ENCODE results near the gene TNK2.

Gene TNK2

GRCh38 chr3:195847055-195847950 lies 61.0 kb downstream of the TNK2 start:
- no peaks in the 10 kb centered on the region for H3F3A ChIP-seq (ENCODE audit: insufficient read depth, low read length)
- H3K9me3 ChIP-seq (ENCODE audit: low read length): no peaks in the 10 kb centered on the region
- H3K79me2 ChIP-seq (ENCODE audit: insufficient read depth, low read length): no peaks in the 10 kb centered on the region
- H4K20me1 ChIP-seq (ENCODE audit: insufficient read depth, low read length): no peaks in the 10 kb centered on the region
- no peak overlapping the region for H3K4me3 ChIP-seq (ENCODE audit: low read depth, low read length, poor library complexity, severe bottlenecking)
- H3K4me1 ChIP-seq (ENCODE audit: insufficient read depth, low read length, severe bottlenecking): peaks cover 7% of the 10 kb centered on the region
- H3K4me2 ChIP-seq (ENCODE audit: low read length): no peak overlapping the region
- H2AFZ ChIP-seq (ENCODE audit: low read length): no peak overlapping the region
- H3K9ac ChIP-seq (ENCODE audit: low read length): no peak overlapping the region
- H3K27ac ChIP-seq (ENCODE audit: low read depth, low read length, poor library complexity, severe bottlenecking): no peak overlapping the region
- TF ChIP-seq, protein P1, sequence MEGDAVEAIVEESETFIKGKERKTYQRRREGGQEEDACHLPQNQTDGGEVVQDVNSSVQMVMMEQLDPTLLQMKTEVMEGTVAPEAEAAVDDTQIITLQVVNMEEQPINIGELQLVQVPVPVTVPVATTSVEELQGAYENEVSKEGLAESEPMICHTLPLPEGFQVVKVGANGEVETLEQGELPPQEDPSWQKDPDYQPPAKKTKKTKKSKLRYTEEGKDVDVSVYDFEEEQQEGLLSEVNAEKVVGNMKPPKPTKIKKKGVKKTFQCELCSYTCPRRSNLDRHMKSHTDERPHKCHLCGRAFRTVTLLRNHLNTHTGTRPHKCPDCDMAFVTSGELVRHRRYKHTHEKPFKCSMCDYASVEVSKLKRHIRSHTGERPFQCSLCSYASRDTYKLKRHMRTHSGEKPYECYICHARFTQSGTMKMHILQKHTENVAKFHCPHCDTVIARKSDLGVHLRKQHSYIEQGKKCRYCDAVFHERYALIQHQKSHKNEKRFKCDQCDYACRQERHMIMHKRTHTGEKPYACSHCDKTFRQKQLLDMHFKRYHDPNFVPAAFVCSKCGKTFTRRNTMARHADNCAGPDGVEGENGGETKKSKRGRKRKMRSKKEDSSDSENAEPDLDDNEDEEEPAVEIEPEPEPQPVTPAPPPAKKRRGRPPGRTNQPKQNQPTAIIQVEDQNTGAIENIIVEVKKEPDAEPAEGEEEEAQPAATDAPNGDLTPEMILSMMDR (IDR thresholded peaks at IDR 0.05; ENCODE audit: low read length): no peak
- TF ChIP-seq EZH2 (IDR thresholded peaks at IDR 0.05; ENCODE audit: borderline replicate concordance, low read length): no peak
- H3K36me3 ChIP-seq (ENCODE audit: insufficient read depth, low read length): no peaks in the 10 kb centered on the region
- no peaks in the 10 kb centered on the region for H3K9me2 ChIP-seq (ENCODE audit: low read depth, low read length)
- H3K27me3 ChIP-seq (ENCODE audit: insufficient read depth, low read length): no peaks in the 10 kb centered on the region; the same call in 1 of the 2 replicates

DNA sequence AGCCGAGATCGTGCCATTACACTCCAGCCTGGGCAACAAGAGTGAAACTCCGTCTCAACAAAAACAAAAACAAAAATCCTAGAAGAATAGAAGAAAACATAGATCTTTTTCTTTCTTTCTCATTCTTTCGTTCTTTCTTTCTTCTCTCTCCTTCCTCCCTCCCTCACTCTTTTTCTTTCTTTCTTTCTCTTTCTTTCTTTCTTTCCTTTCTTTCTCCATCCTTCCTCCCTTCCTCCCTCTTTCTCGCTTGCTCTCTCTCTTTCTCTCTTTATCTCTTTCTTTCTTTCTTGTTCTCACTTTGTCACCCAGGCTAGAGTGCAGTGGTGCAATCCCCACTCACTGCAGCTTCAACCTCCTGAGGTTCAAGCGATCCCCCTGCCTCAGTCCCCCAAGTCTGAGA lies 62.9 kb downstream of the TNK2 start:
- Histone ChIP-seq H3K79me2 (ENCODE audit: insufficient read depth, low read length) (no peaks in the 10 kb centered on the region), H3K27me3 (ENCODE audit: insufficient read depth, low read length) (no peaks in the 10 kb centered on the region), H3K9me3 (ENCODE audit: low read length) (no peaks in the 10 kb centered on the region), H3K4me2 (ENCODE audit: low read length) (no peak overlapping the region), H3K9me2 (ENCODE audit: low read depth, low read length) (no peaks in the 10 kb centered on the region), H3F3A (ENCODE audit: insufficient read depth, low read length) (no peaks in the 10 kb centered on the region), H3K27ac (ENCODE audit: low read depth, low read length, poor library complexity, severe bottlenecking) (no peak overlapping the region), H3K36me3 (ENCODE audit: insufficient read depth, low read length) (no peaks in the 10 kb centered on the region), H4K20me1 (ENCODE audit: insufficient read depth, low read length) (no peaks in the 10 kb centered on the region), H3K4me3 (ENCODE audit: low read depth, low read length, poor library complexity, severe bottlenecking) (no peak overlapping the region), H3K4me1 (ENCODE audit: insufficient read depth, low read length, severe bottlenecking) (no peaks in the 10 kb centered on the region), H3K9ac (ENCODE audit: low read length) (no peak overlapping the region), H2AFZ (ENCODE audit: low read length) (no peak overlapping the region)
- TF ChIP-seq, protein P1 (IDR thresholded peaks at IDR 0.05; ENCODE audit: low read length): no peak
- TF ChIP-seq EZH2 (IDR thresholded peaks at IDR 0.05; ENCODE audit: borderline replicate concordance, low read length): no peak

DNA sequence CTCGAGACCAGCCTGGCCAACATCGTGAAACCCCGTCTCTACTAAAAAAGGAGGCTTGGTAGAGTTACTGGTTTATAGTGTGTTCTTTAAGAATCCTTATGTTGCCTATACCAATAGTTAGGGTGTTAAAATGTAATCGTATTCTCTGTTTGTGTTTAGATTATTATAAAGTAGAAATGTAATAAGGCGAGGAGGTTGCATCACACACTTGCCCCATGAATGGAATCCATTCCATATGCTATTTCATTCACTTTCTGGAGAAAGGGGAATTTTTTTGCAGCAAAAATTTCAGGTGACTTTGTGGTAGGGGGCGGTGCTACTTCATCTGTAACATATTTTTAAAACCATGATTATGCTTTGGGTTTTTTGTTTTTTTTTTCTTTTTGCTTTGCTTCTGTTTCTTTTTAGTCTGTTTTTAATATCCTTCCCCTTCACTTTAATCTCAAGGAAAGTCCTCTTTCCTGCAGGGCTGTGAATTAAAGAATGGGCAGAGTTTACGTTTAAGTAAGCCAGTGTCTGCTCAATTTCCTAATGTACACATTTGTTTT lies 63.6 kb downstream of the TNK2 start:
- no peaks in the 10 kb centered on the region for H3K9me3 ChIP-seq (ENCODE audit: low read length)
- no peak overlapping the region for H2AFZ ChIP-seq (ENCODE audit: low read length)
- H3K4me2 ChIP-seq (ENCODE audit: low read length): no peak overlapping the region
- no peak overlapping the region for H3K4me3 ChIP-seq (ENCODE audit: low read depth, low read length, poor library complexity, severe bottlenecking)
- no peak for TF ChIP-seq EZH2 (IDR thresholded peaks at IDR 0.05; ENCODE audit: borderline replicate concordance, low read length)
- TF ChIP-seq, protein P1 (IDR thresholded peaks at IDR 0.05; ENCODE audit: low read length): no peak
- H3F3A ChIP-seq (ENCODE audit: insufficient read depth, low read length): no peaks in the 10 kb centered on the region
- no peaks in the 10 kb centered on the region for H3K79me2 ChIP-seq (ENCODE audit: insufficient read depth, low read length)
- H3K27ac ChIP-seq (ENCODE audit: low read depth, low read length, poor library complexity, severe bottlenecking): no peak overlapping the region
- H3K4me1 ChIP-seq (ENCODE audit: insufficient read depth, low read length, severe bottlenecking): peaks cover 2% of the 10 kb centered on the region
- H3K27me3 ChIP-seq (ENCODE audit: insufficient read depth, low read length): no peaks in the 10 kb centered on the region
- no peak overlapping the region for H3K9ac ChIP-seq (ENCODE audit: low read length)
- no peaks in the 10 kb centered on the region for H3K9me2 ChIP-seq (ENCODE audit: low read depth, low read length)
- H3K36me3 ChIP-seq (ENCODE audit: insufficient read depth, low read length): no peaks in the 10 kb centered on the region
- no peaks in the 10 kb centered on the region for H4K20me1 ChIP-seq (ENCODE audit: insufficient read depth, low read length)
